ES-I3 (cell line): ENCODE data around the gene DNAJB9.

Experiments used
- H3K36me3 ChIP-seq: 2 replicates; pipeline ENCODE4 v1.6.1; 2013; ENCODE audit warnings: mild to moderate bottlenecking, low read length, control low read depth, moderate library complexity; ENCODE audit not compliant: insufficient read depth
- H3K4me1 ChIP-seq: 2 replicates; pipeline ENCODE4 v1.6.1; 2013; ENCODE audit warnings: mild to moderate bottlenecking, control low read depth, low read length; ENCODE audit not compliant: insufficient read depth
- H3K9ac ChIP-seq: 2 replicates; pipeline ENCODE4 v1.6.1; 2013; ENCODE audit warnings: low read depth, mild to moderate bottlenecking, low read length, moderate library complexity
- H3K9me3 ChIP-seq: 2 replicates; pipeline ENCODE4 v1.6.1; 2013; ENCODE audit warnings: mild to moderate bottlenecking, low read length, moderate library complexity; ENCODE audit not compliant: control insufficient read depth, insufficient read depth

DNAJB9 gene

GRCh38 chr7:108581655-108582491, 12.2 kb downstream of the DNAJB9 start:
- peaks cover 6% of the 10 kb centered on the region; the same call in 1 of the 2 replicates for H3K36me3 ChIP-seq
- H3K4me1 ChIP-seq, result peaks cover 8% of the 10 kb centered on the region
- peaks cover 10% of the 10 kb centered on the region for H3K9me3 ChIP-seq
- no peak overlapping the region for H3K9ac ChIP-seq

- H3K4me1 ChIP-seq, result peaks cover 8% of the 10 kb centered on the region
- H3K36me3 ChIP-seq, result peaks cover 6% of the 10 kb centered on the region; the same call in 1 of the 2 replicates
- no peak overlapping the region for H3K9ac ChIP-seq
- peaks cover 10% of the 10 kb centered on the region for H3K9me3 ChIP-seq
Measured at GRCh38 chr7:108584211-108584610, 14.5 kb downstream of the DNAJB9 start.

GRCh38 chr7:108585843-108586242, 16.2 kb downstream of the DNAJB9 start:
- Histone ChIP-seq H3K9ac (no peak overlapping the region), H3K9me3 (no peaks in the 10 kb centered on the region; the same call in 1 of the 2 replicates), H3K36me3 (no peaks in the 10 kb centered on the region), H3K4me1 (peaks cover 8% of the 10 kb centered on the region)

DNA sequence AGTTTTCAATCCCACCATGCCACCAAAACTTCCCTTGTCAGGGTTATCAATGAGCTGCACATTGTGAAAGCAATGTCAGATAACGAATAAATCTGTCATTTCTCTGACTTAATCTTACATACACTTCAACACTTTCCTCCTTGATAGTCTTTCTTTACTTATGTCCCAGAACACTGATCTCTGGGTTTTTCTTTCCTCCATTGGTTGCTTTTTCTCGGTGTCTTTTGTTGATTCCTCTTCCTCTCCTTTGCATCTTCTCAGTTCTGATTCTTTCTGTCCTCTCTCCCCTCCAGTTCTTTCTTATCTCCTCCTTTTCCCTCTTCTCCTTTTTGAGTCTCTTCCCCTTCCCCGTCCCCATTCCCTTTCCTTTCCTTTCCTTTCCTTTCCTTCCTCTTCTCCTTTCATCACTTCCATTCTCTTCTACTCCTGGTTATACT, 16.6 kb downstream of the DNAJB9 start:
- Histone ChIP-seq H3K36me3 (no peaks in the 10 kb centered on the region), H3K9me3 (no peaks in the 10 kb centered on the region), H3K9ac (no peak overlapping the region), H3K4me1 (peaks cover 8% of the 10 kb centered on the region)

DNA sequence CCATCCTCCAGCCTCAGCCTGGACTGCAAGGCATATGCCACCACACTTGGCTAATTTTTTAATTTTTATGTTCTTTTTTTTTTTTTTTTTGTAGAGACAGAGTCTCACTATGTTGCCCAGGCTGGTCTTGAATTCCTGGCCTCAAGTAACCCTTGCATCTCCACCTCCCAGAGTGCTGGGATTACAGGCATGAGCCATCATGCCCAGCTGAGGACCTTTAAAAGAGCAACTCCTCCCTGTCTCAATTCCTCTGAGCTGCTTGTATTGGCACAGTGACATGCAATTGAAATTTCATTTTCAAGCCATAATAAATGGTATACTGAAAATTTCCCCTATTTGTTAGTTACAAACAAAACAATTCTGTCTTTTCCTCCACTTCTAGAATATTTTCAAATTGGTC, 19.5 kb downstream of the DNAJB9 start:
- Histone ChIP-seq H3K4me1 (0 out of 2 replicates have a peak, but pooled peaks cover 4% of the 10 kb centered on the region), H3K9ac (no peak overlapping the region), H3K36me3 (no peaks in the 10 kb centered on the region), H3K9me3 (no peaks in the 10 kb centered on the region)

- 0 out of 2 replicates have a peak, but pooled peaks cover 4% of the 10 kb centered on the region for H3K4me1 ChIP-seq
- no peak overlapping the region for H3K9ac ChIP-seq
- no peaks in the 10 kb centered on the region for H3K9me3 ChIP-seq
- no peaks in the 10 kb centered on the region for H3K36me3 ChIP-seq
Measured at GRCh38 chr7:108589874-108590273, 20.2 kb downstream of the DNAJB9 start.

GRCh38 chr7:108590606-108591005, 20.9 kb downstream of the DNAJB9 start:
- Histone ChIP-seq H3K9ac (no peak overlapping the region), H3K9me3 (no peaks in the 10 kb centered on the region), H3K4me1 (0 out of 2 replicates have a peak, but pooled peaks cover 4% of the 10 kb centered on the region), H3K36me3 (no peaks in the 10 kb centered on the region)

DNA sequence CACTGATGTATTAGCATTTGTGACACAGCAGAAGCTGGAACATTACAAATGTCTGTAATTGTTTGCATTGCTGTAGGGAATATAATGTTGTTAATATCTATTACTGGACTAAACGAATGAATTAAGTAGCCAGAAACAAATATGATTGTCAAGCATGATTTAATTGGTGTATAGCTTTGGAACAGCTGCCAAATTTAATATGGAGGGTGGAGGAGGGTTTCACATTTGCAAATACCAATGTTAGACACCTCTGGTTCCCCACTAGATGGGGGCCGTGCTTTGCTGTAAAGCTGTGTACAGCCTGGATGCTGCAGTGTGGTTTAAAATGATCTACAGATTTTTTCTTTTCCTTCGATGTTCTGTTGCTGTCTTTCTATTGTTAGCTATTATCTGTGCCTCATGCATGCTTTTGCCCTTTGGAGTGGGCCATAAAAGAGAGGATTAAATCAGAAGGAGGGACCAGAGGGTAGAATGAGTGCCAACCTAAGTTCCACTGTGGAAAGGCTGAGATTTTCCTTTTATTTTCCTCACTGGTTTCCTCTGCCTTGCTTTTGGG, 23.1 kb downstream of the DNAJB9 start:
- no peaks in the 10 kb centered on the region for H3K36me3 ChIP-seq
- no peak overlapping the region for H3K9ac ChIP-seq
- H3K4me1 ChIP-seq, result 0 out of 2 replicates have a peak, but pooled peaks cover 4% of the 10 kb centered on the region
- no peaks in the 10 kb centered on the region for H3K9me3 ChIP-seq

DNA sequence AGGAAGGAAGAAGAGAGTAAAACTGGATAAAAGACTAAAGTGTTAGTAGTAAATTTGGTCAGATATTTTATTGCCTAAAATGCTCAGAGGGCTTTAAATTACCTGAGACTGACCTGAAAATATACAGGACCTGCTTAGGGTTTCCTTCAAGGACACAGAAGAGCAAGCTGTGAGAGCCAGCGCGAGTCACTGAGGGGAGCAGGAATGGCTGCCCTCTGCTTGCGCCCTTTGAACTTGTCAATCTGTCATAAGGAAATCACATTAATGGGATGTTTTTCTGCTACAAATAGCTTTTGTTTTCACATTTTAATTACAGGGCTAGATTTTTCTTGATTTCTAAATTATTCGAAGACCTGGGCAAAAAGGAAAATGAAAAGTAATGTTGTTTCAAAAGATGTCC, 26.9 kb downstream of the DNAJB9 start:
- Histone ChIP-seq H3K9ac (no peak overlapping the region), H3K4me1 (0 out of 2 replicates have a peak, but pooled peaks cover 4% of the 10 kb centered on the region), H3K9me3 (no peaks in the 10 kb centered on the region), H3K36me3 (no peaks in the 10 kb centered on the region)

DNA sequence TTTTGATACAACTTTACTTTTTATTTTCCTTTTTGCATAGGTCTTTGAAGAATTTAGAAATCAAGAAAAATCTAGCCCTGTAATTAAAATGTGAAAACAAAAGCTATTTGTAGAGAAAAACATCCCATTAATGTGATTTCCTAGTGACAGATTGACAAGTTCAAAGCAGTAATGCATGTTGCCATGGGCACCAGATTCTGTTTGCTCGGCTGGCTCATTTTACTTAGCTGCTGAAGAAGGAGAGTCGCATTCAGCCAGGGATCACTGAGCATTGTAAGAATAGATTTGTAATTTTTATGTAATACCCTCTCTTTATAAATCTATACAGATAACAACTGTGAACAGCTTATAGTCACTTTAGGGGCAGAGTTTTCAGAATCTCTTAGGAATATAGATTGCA, 28.5 kb downstream of the DNAJB9 start:
- no peaks in the 10 kb centered on the region for H3K36me3 ChIP-seq
- H3K9me3 ChIP-seq, result no peaks in the 10 kb centered on the region
- no peak overlapping the region for H3K9ac ChIP-seq
- 0 out of 2 replicates have a peak, but pooled peaks cover 4% of the 10 kb centered on the region for H3K4me1 ChIP-seq

GRCh38 chr7:108598914-108599580, 29.4 kb downstream of the DNAJB9 start:
- Histone ChIP-seq H3K4me1 (no peaks in the 10 kb centered on the region), H3K36me3 (no peaks in the 10 kb centered on the region), H3K9me3 (no peaks in the 10 kb centered on the region), H3K9ac (no peak overlapping the region)

DNA sequence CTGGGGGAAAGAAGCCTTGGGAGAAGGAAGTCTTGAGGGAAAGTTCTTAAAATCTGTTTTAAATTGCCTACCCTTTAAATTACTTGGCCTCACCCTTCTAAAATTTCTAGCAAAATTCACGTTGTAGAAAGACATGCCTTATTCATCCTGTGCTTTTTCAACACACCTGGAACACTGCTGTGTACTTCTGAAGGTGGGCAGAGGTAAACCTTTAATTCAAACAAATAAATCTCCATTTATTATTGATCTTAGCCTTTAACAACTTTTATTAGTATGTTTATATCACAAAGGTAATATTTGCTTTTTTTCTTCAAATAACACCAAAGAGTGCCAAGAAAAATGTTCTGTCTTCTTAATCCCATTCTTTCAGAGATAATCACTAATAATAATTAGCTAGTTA, 30.7 kb downstream of the DNAJB9 start:
- no peaks in the 10 kb centered on the region for H3K4me1 ChIP-seq
- H3K36me3 ChIP-seq, result no peaks in the 10 kb centered on the region
- H3K9me3 ChIP-seq, result no peaks in the 10 kb centered on the region
- H3K9ac ChIP-seq, result no peak overlapping the region

DNA sequence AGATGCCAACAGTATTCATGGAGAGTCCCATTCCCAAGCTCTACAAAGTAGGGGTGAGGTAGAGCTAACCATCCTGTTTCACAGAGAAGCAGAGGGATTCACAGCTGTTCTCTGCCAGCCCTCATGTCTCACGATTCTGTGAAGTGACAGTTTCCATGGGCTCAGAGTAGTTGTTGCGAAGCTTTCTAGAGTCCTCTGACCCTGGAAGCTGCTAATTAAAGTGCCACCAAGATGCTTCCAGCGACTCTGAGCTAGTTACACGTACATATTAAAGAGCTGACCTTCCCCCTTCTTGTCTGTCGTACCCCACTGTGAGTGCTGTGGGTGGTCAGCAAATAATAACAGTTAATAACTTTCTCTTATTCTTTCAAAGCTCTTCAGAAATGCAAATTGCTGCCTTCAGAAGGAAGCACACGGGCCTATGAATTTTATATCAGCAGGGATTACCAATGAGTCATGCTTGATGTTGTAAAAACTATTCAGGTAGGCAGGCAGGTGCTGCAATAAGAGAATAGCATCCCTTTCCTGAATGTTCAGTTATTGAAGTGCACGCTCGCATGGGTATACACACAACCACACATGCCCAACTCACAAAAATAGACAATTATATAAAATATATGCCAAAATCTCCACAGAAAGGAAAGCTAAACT, 34.1 kb downstream of the DNAJB9 start:
- Histone ChIP-seq H3K9me3 (no peaks in the 10 kb centered on the region), H3K36me3 (no peaks in the 10 kb centered on the region), H3K9ac (no peak overlapping the region), H3K4me1 (no peaks in the 10 kb centered on the region)
